GM12878 (cell line): ENCODE results near the gene ASAH2. TPM values are rescaled to one million over a fixed set of nuclear protein-coding genes. Genes with fewer than 3 reads are reported as not detected.

Experiments
- ATAC-seq: fragments of 200-7000 bp; cut with Tn5 transposase; 3 replicates; pipeline ENCODE4 v1.9.1; 2020; ENCODE audit warnings: mild to moderate bottlenecking, moderate library complexity
- BruUV-seq: library from RNA; stranded (reverse); fragments of 400-500 nt; replicated peaks from 2 replicates; lab custom pipeline; 2021; lab: Mats Ljungman, UMichigan
- CTCF ChIA-PET: fragments of 300-600 bp; sonication (Branson Sonifier 250); formaldehyde crosslinking; extraction: SDS; loops from one replicate; lab custom pipeline; 2021; ENCODE audit warnings: inconsistent platforms; lab: Yijun Ruan, JAX
- POLR2A ChIA-PET: fragments of 350-600 bp; formaldehyde crosslinking; extraction: SDS; loops from one replicate; lab custom pipeline; 2021; ENCODE audit warnings: inconsistent platforms; lab: Charles Lee
- RAD21 ChIA-PET: fragments of 300-600 bp; sonication (Branson Sonifier 250); formaldehyde crosslinking; loops from one replicate; lab custom pipeline; 2023; ENCODE audit warnings: antibody characterized with exemption; ENCODE audit not compliant: unreplicated experiment; lab: Charles Lee
- SMC1A ChIA-PET: fragments of 300-600 bp; sonication (Branson Sonifier 250); formaldehyde crosslinking; loops from one replicate; lab custom pipeline; 2023; ENCODE audit not compliant: unreplicated experiment, uncharacterized antibody; lab: Charles Lee
- DNase-seq: peaks from one replicate; pipeline ENCODE4 v3.0.0-alpha.2; 2011; ENCODE audit warnings: low read depth, low spot score
- FAIRE-seq: peaks from 3 replicates; lab custom pipeline; 2011; peaks lifted over from hg19 to GRCh38; lab: Jason Lieb, UNC
- H2AFZ ChIP-seq: 2 replicates; pipeline ENCODE4 v1.6.0; 2011; ENCODE audit warnings: low read depth, low read length, control low read depth; ENCODE audit not compliant: control insufficient read depth
- H3K27ac ChIP-seq: 2 replicates; pipeline ENCODE4 v1.5.1; 2011; ENCODE audit warnings: control low read depth; ENCODE audit not compliant: control insufficient read depth, insufficient read depth
- H3K27me3 ChIP-seq, 2 experiments: replicated peaks in 1 of 2; 2 replicates each; pipeline versions ENCODE4 v1.6.0 to v1.6.1; 2011; ENCODE audit warnings: low read length in 1 of 2; ENCODE audit not compliant: control insufficient read depth in 2 of 2, insufficient read depth in 2 of 2
- H3K36me3 ChIP-seq, 2 experiments: 2 replicates each; pipeline ENCODE4 v1.5.1; 2011; ENCODE audit warnings: low read length in 1 of 2; ENCODE audit not compliant: control insufficient read depth in 2 of 2, insufficient read depth in 2 of 2
- H3K4me1 ChIP-seq: 2 replicates; pipeline ENCODE4 v1.6.1; 2011; ENCODE audit warnings: mild to moderate bottlenecking, low read length, moderate library complexity, mixed read lengths; ENCODE audit not compliant: control insufficient read depth, insufficient read depth
- H3K4me2 ChIP-seq: 2 replicates; pipeline ENCODE4 v1.6.0; 2011; ENCODE audit warnings: control low read depth; ENCODE audit not compliant: control insufficient read depth, insufficient read depth
- H3K4me3 ChIP-seq: fragments of 200-600 bp; sonication (generic); 2 replicates; pipeline ENCODE4 v1.5.1; 2016
- H3K79me2 ChIP-seq: 2 replicates; pipeline ENCODE4 v1.6.0; 2011; ENCODE audit warnings: low read length; ENCODE audit not compliant: control insufficient read depth, insufficient read depth
- H3K9ac ChIP-seq: 2 replicates; pipeline ENCODE4 v1.8.0; 2011; ENCODE audit warnings: low read length, control low read depth, mixed read lengths; ENCODE audit not compliant: control insufficient read depth, insufficient read depth
- H3K9me3 ChIP-seq: replicated peaks from 3 replicates; pipeline ENCODE4 v1.5.1; 2011; ENCODE audit warnings: mild to moderate bottlenecking, low read length; ENCODE audit not compliant: control insufficient read depth, insufficient read depth
- H4K20me1 ChIP-seq: 2 replicates; pipeline ENCODE4 v1.6.0; 2011; ENCODE audit not compliant: control insufficient read depth, insufficient read depth
- CBX3 ChIP-seq: fragments of 200-600 bp; sonication (generic); IDR thresholded peaks from 2 replicates; pipeline ENCODE4 v1.6.1; 2016; ENCODE audit warnings: low read depth, borderline replicate concordance
- ESRRA ChIP-seq: IDR thresholded peaks from 2 replicates; pipeline ENCODE4 v1.6.1; 2012; ENCODE audit warnings: mild to moderate bottlenecking, low read length, improper control_type of control experiment
- FOXK2 ChIP-seq: fragments of 450-650 bp; IDR thresholded peaks from 2 replicates; pipeline ENCODE4 v1.6.1; 2017; ENCODE audit warnings: mild to moderate bottlenecking, moderate library complexity
- IKZF1 ChIP-seq: fragments of 450-650 bp; conservative IDR thresholded peaks from 2 replicates; pipeline ENCODE4 v1.6.1; 2017; ENCODE audit warnings: antibody characterized with exemption, mild to moderate bottlenecking
- MYB ChIP-seq: fragments of 150-350 bp; IDR thresholded peaks from 2 replicates; pipeline ENCODE4 v1.6.1; 2014; ENCODE audit warnings: mild to moderate bottlenecking, low read depth, low read length, borderline replicate concordance
- NR2C1 ChIP-seq: fragments of 450-650 bp; IDR thresholded peaks from 2 replicates; pipeline ENCODE4 v1.6.1; 2017; ENCODE audit warnings: antibody characterized with exemption, mild to moderate bottlenecking, moderate library complexity
- NRF1 ChIP-seq: conservative IDR thresholded peaks from 2 replicates; pipeline ENCODE4 v1.6.1; 2011; ENCODE audit warnings: mild to moderate bottlenecking, low read depth, low read length, improper control_type of control experiment
- RB1 ChIP-seq: fragments of 450-650 bp; formaldehyde crosslinking; IDR thresholded peaks from 2 replicates; pipeline ENCODE4 v1.6.1; 2017; ENCODE audit warnings: mild to moderate bottlenecking, borderline replicate concordance
- SUZ12 ChIP-seq: fragments of 200-600 bp; sonication (generic); IDR thresholded peaks from one replicate; pipeline ENCODE4 v1.6.1; 2018; ENCODE audit warnings: antibody characterized with exemption, mild to moderate bottlenecking; ENCODE audit not compliant: unreplicated experiment
- TCF12 ChIP-seq: IDR thresholded peaks from 2 replicates; pipeline ENCODE4 v1.6.1; 2011; ENCODE audit warnings: low read depth, mild to moderate bottlenecking, low read length
- YY1 ChIP-seq: IDR thresholded peaks from 2 replicates; pipeline ENCODE4 v1.6.1; 2011; ENCODE audit warnings: low read depth, mild to moderate bottlenecking, low read length
- ZNF207 ChIP-seq: fragments of 450-650 bp; IDR thresholded peaks from 2 replicates; pipeline ENCODE4 v1.6.1; 2014; ENCODE audit warnings: antibody characterized with exemption, mild to moderate bottlenecking, borderline replicate concordance
- WGBS: methylation state at CpG from one replicate; pipeline ENCODE4 v1.1.6; 2016; ENCODE audit warnings: low lambda C conversion rate; ENCODE audit not compliant: insufficient replicate concordance, insufficient coverage; ENCODE audit errors: missing lambda C conversion rate; 5-methylcytosine and 5-hydroxymethylcytosine counted together
- in situ Hi-C: fragments of 300-500 bp; cut with MboI; formaldehyde crosslinking; loops from 9 replicates; pipeline ENCODE4 v1.14.3; 2018; ENCODE audit warnings: mixed read lengths
- intact Hi-C: fragments of 100-400 bp; cut with micrococcal nuclease; formaldehyde crosslinking; loops from one replicate; pipeline ENCODE4 v1.14.2; 2022; ENCODE audit not compliant: unreplicated experiment
- polyA plus RNA-seq, 11 experiments: library from polyadenylated mRNA; depleted of rRNA in 4 of 11; unstranded in 6 of 11; stranded (reverse) in 5 of 11; fragments of >200 nt; fragmentation: Nextera tagmentation in 4 of 11; fragmentation: Illumina TruSeq in 1 of 11; extraction: Ambion mirVana in 4 of 11; extraction: Trizol in 1 of 11; gene quantifications; 1 replicate in 1 of 11; 2 replicates in 10 of 11; pipeline versions ENCODE4 v1.2.1 to v1.2.3, GENCODE V29; 2011 to 2016; ENCODE audit warnings: inconsistent platforms in 2 of 11, missing spikeins in 2 of 11, low read depth in 1 of 11
- total RNA-seq, 4 experiments: library from RNA; depleted of rRNA in 3 of 4; stranded (reverse); fragments of >200 nt in 3 of 4; fragmentation: Illumina TruSeq in 1 of 4; extraction: Trizol in 1 of 4; gene quantifications; 2 replicates each; pipeline versions ENCODE4 v1.2.1 to v1.2.3, GENCODE V29; 2013 to 2021
- TF ChIP-seq, protein P1 (sequence below): IDR thresholded peaks from 2 replicates; pipeline ENCODE4 v1.6.1; 2012; ENCODE audit warnings: low read depth, low read length, improper control_type of control experiment
- TF ChIP-seq, protein P2 (sequence below): fragments of 150-350 bp; IDR thresholded peaks from 2 replicates; pipeline ENCODE4 v1.6.1; 2016; ENCODE audit warnings: low read depth, low read length

ASAH2 gene
- total and polyA plus RNA-seq, 10 of the 15 experiments (the other 5 are each of a cell fraction or from before 2014, with no cell fraction given) = 0.23 to 2.3 (median 1.1) TPM

DNA sequence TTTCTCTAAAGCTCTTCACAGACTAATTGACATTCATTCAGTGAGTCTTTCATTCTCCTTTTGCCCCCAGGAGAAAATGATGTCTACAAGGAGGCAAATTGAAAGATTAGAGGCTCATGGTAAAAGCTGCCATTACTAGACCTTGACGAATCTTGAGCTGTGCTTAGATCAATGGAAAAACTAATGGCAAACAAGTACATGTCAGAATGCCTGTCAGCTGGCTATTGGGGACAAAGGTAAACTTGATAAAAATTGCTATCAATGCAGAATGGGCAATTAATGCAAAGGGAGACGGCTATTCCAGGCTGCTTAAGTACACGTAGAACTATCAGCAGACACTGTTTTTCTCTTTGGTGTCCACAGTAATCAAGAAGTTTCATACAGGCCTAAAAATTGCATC lies 3.3 kb downstream of the ASAH2 start:
- 25% methylated on average over 3 of the region's 3 CpGs for WGBS
- POLR2A ChIA-PET = no interaction called here

More for the DNA sequence above, 3.3 kb downstream of the ASAH2 start:
- ChIA-PET CTCF (interaction anchor here (2.6 kb wide), 1 partner anchor 28 kb away, joined by 6 read pairs; no protein-coding TSS in a partner anchor), SMC1A (interaction anchor here (0.8 to 1.8 kb wide), 2 partner anchors 9 to 26 kb away, joined by 4 read pairs; no protein-coding TSS in a partner anchor), RAD21 (no interaction called here)
- H3K9me3 ChIP-seq = no peaks in the 10 kb centered on the region
- DNase-seq (no peak), ATAC-seq (no peak), FAIRE-seq (no peak)
- no peaks in the 10 kb centered on the region for H4K20me1 ChIP-seq
- no peaks in the 10 kb centered on the region for H3K79me2 ChIP-seq
- no TSS peak for BruUV-seq
- H3K27me3 ChIP-seq = peaks cover 0 to 6% of the 10 kb centered on the region in 2 experiments; a peak in 3 of 4 replicates
- H3K4me3 ChIP-seq = no peak overlapping the region
- H3K4me1 ChIP-seq = no peaks in the 10 kb centered on the region
- intact Hi-C loops (no loop called here), in situ Hi-C loops (no loop called here)
- H3K27ac ChIP-seq = no peak overlapping the region
- H3K4me2 ChIP-seq = no peak overlapping the region
- H3K9ac ChIP-seq = no peak overlapping the region
- TF ChIP-seq CBX3 = no peak
- TF ChIP-seq YY1 = no peak
- TF ChIP-seq IKZF1 = no peak
- no peak for TF ChIP-seq RB1
- no peak for TF ChIP-seq ESRRA
- TF ChIP-seq NRF1 = no peak
- TF ChIP-seq, protein P1, sequence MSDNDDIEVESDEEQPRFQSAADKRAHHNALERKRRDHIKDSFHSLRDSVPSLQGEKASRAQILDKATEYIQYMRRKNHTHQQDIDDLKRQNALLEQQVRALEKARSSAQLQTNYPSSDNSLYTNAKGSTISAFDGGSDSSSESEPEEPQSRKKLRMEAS = no peak
- no peak for TF ChIP-seq FOXK2
- TF ChIP-seq, protein P2, sequence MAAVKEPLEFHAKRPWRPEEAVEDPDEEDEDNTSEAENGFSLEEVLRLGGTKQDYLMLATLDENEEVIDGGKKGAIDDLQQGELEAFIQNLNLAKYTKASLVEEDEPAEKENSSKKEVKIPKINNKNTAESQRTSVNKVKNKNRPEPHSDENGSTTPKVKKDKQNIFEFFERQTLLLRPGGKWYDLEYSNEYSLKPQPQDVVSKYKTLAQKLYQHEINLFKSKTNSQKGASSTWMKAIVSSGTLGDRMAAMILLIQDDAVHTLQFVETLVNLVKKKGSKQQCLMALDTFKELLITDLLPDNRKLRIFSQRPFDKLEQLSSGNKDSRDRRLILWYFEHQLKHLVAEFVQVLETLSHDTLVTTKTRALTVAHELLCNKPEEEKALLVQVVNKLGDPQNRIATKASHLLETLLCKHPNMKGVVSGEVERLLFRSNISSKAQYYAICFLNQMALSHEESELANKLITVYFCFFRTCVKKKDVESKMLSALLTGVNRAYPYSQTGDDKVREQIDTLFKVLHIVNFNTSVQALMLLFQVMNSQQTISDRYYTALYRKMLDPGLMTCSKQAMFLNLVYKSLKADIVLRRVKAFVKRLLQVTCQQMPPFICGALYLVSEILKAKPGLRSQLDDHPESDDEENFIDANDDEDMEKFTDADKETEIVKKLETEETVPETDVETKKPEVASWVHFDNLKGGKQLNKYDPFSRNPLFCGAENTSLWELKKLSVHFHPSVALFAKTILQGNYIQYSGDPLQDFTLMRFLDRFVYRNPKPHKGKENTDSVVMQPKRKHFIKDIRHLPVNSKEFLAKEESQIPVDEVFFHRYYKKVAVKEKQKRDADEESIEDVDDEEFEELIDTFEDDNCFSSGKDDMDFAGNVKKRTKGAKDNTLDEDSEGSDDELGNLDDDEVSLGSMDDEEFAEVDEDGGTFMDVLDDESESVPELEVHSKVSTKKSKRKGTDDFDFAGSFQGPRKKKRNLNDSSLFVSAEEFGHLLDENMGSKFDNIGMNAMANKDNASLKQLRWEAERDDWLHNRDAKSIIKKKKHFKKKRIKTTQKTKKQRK = no peak
- TF ChIP-seq ZNF207 = no peak
- no peak for TF ChIP-seq MYB
- no peak for TF ChIP-seq SUZ12
- no peak for TF ChIP-seq TCF12
- no peak for TF ChIP-seq NR2C1
- H2AFZ ChIP-seq = no peak overlapping the region
- no peaks in the 10 kb centered on the region for H3K36me3 ChIP-seq
